HepG2 (cell line): ENCODE results near the gene ZNF292. TPM values are rescaled to one million over a fixed set of nuclear protein-coding genes. Genes with fewer than 3 reads are reported as not detected.
A peak's percentile ranks its signal among the peaks of the same experiment; 100 is the strongest.

Source experiments
- CREB1 ChIP-seq, 2 experiments: fragments of 450-650 bp in 1 of 2; IDR thresholded peaks; 2 replicates each; pipeline ENCODE4 v1.6.1; 2016 to 2017; ENCODE audit warnings: control low read depth in 1 of 2, mild to moderate bottlenecking in 1 of 2, missing compliant biosample characterization in 1 of 2, missing genetic modification characterization in 1 of 2
- E2F5 ChIP-seq: sonication (generic); formaldehyde crosslinking; conservative IDR thresholded peaks from 2 replicates; pipeline ENCODE4 v1.4.0; 2020; ENCODE audit warnings: missing genetic modification reagents
- EHMT2 ChIP-seq: fragments of 200-600 bp; sonication (generic); IDR thresholded peaks from 2 replicates; pipeline ENCODE4 v1.7.0; 2017; ENCODE audit warnings: antibody characterized with exemption, low read depth, low read length, borderline replicate concordance
- FOXA1 ChIP-seq, 2 experiments: fragments of 450-650 bp in 1 of 2; sonication (generic) in 1 of 2; formaldehyde crosslinking in 1 of 2; IDR thresholded peaks; 2 replicates each; pipeline versions ENCODE4 v1.4.0 to v1.6.1; 2016 to 2020; ENCODE audit warnings: missing genetic modification reagents in 1 of 2
- HNRNPK ChIP-seq: fragments of 200-400 bp; formaldehyde crosslinking; IDR thresholded peaks from 2 replicates; pipeline ENCODE4 v1.6.1; 2018; ENCODE audit warnings: low read length, low read depth, moderate library complexity, mild to moderate bottlenecking; ENCODE audit not compliant: poor library complexity, severe bottlenecking
- HOXA3 ChIP-seq: sonication (generic); formaldehyde crosslinking; IDR thresholded peaks from 2 replicates; pipeline ENCODE4 v1.5.0; 2020; ENCODE audit warnings: missing genetic modification reagents
- KLF12 ChIP-seq: sonication (generic); formaldehyde crosslinking; IDR thresholded peaks from 2 replicates; pipeline ENCODE4 v1.4.0; 2020; ENCODE audit warnings: missing genetic modification reagents, borderline replicate concordance
- LRRFIP1 ChIP-seq: sonication (generic); formaldehyde crosslinking; conservative IDR thresholded peaks from 2 replicates; pipeline ENCODE4 v1.4.0; 2020; ENCODE audit warnings: missing genetic modification reagents
- MAFF ChIP-seq: IDR thresholded peaks from 2 replicates; pipeline ENCODE4 v1.6.1; 2011; ENCODE audit warnings: low read depth, low read length, improper control_type of control experiment
- MZF1 ChIP-seq: sonication (generic); formaldehyde crosslinking; IDR thresholded peaks from 2 replicates; pipeline ENCODE4 v1.8.1; 2023; ENCODE audit warnings: mild to moderate bottlenecking, missing genetic modification reagents, borderline replicate concordance
- NCOR1 ChIP-seq: fragments of 200-600 bp; sonication (generic); IDR thresholded peaks from 2 replicates; pipeline ENCODE4 v1.7.0; 2017; ENCODE audit warnings: antibody characterized with exemption, low read length, borderline replicate concordance
- SKI ChIP-seq: fragments of 450-650 bp; IDR thresholded peaks from one replicate; pipeline ENCODE4 v1.6.1; 2018; ENCODE audit warnings: mild to moderate bottlenecking; ENCODE audit not compliant: partially characterized antibody
- SRSF9 ChIP-seq: fragments of 200-400 bp; formaldehyde crosslinking; IDR thresholded peaks from 2 replicates; pipeline ENCODE4 v1.6.1; 2018; ENCODE audit warnings: borderline replicate concordance, mild to moderate bottlenecking, low read depth, low read length; ENCODE audit not compliant: insufficient read depth, poor library complexity, severe bottlenecking
- TAF1 ChIP-seq: sonication (generic); formaldehyde crosslinking; IDR thresholded peaks from 2 replicates; pipeline ENCODE4 v1.4.0; 2020; ENCODE audit warnings: missing genetic modification reagents
- TBX2 ChIP-seq: sonication (generic); formaldehyde crosslinking; IDR thresholded peaks from 2 replicates; pipeline ENCODE4 v1.5.0; 2020; ENCODE audit warnings: missing genetic modification reagents, mild to moderate bottlenecking, borderline replicate concordance
- ZBTB25 ChIP-seq: IDR thresholded peaks from 2 replicates; pipeline ENCODE4 v1.6.1; 2018; ENCODE audit warnings: missing genetic modification reagents
- ZIK1 ChIP-seq: sonication (generic); formaldehyde crosslinking; IDR thresholded peaks from 2 replicates; pipeline ENCODE4 v1.5.0; 2020; ENCODE audit warnings: mild to moderate bottlenecking, low read depth, missing genetic modification reagents, borderline replicate concordance
- ZNF205 ChIP-seq: IDR thresholded peaks from 2 replicates; pipeline ENCODE4 v1.6.1; 2018; ENCODE audit warnings: missing biosample characterization, missing genetic modification reagents
- ZNF256 ChIP-seq: sonication (generic); formaldehyde crosslinking; conservative IDR thresholded peaks from 2 replicates; pipeline ENCODE4 v1.4.0; 2020; ENCODE audit warnings: missing genetic modification reagents
- ZNF33A ChIP-seq: sonication (generic); formaldehyde crosslinking; IDR thresholded peaks from 2 replicates; pipeline ENCODE4 v1.5.1; 2020; ENCODE audit warnings: missing genetic modification reagents, mild to moderate bottlenecking, moderate library complexity, borderline replicate concordance
- ZNF619 ChIP-seq: sonication (generic); formaldehyde crosslinking; IDR thresholded peaks from 2 replicates; pipeline ENCODE4 v1.4.0; 2020; ENCODE audit warnings: mild to moderate bottlenecking, missing genetic modification reagents
- ZNF660 ChIP-seq: sonication (generic); formaldehyde crosslinking; IDR thresholded peaks from 2 replicates; pipeline ENCODE4 v1.5.1; 2020; ENCODE audit warnings: mild to moderate bottlenecking, low read depth, missing genetic modification reagents, borderline replicate concordance
- ZNF878 ChIP-seq: sonication (generic); formaldehyde crosslinking; IDR thresholded peaks from 2 replicates; pipeline ENCODE4 v1.8.1; 2023; ENCODE audit warnings: mild to moderate bottlenecking, missing genetic modification reagents, moderate library complexity
- ZSCAN25 ChIP-seq: sonication (generic); formaldehyde crosslinking; IDR thresholded peaks from 2 replicates; pipeline ENCODE4 v1.8.0; 2022; ENCODE audit warnings: mild to moderate bottlenecking, missing genetic modification reagents
- polyA plus RNA-seq, 8 experiments: library from polyadenylated mRNA; depleted of rRNA in 3 of 8; stranded (reverse) in 7 of 8; unstranded in 1 of 8; fragments of >200 nt; fragmentation: Illumina TruSeq in 4 of 8; extraction: Trizol in 4 of 8; gene quantifications; 2 replicates each; pipeline versions ENCODE4 v1.2.1 to v1.2.3, GENCODE V29; 2011 to 2016; ENCODE audit warnings: low read depth in 4 of 8, missing spikeins in 1 of 8, mixed read lengths in 1 of 8; ENCODE audit not compliant: insufficient read depth in 1 of 8
- total RNA-seq, 5 experiments: library from RNA; depleted of rRNA; stranded (reverse); fragments of >200 nt; fragmentation: Illumina TruSeq; extraction: Trizol; gene quantifications; 2 replicates each; pipeline ENCODE4 v1.2.3, GENCODE V29; 2016; ENCODE audit warnings: low read depth in 1 of 5

ZNF292 gene
- total and polyA plus RNA-seq, 2 of the 13 experiments (the other 11 are each of a cell fraction or from before 2014, with no cell fraction given): 9.9 to 12.8 TPM

GRCh38 chr6:87154993-87155841, at the start of gene ZNF292 (continued):
- peak; percentile 86 for TF ChIP-seq ZBTB25
- no peak for TF ChIP-seq ZNF660 (CRISPR knock-in tag)
- TF ChIP-seq MAFF: no peak
- peak; percentile 81; the same call in 1 of the 2 replicates for TF ChIP-seq KLF12 (CRISPR knock-in tag)
- TF ChIP-seq ZIK1: peak; percentile 95; the same call in 1 of the 2 replicates
- peak; percentile 98 for TF ChIP-seq TBX2 (CRISPR knock-in tag)
- TF ChIP-seq E2F5 (CRISPR knock-in tag): no peak
- TF ChIP-seq ZSCAN25: peak; percentile 72
- peak; percentile 81; the same call in 1 of the 2 replicates for TF ChIP-seq MZF1 (CRISPR knock-in tag)
- peak; percentile 27; the same call in 1 of the 2 replicates for TF ChIP-seq ZNF33A (CRISPR knock-in tag)
- TF ChIP-seq ZNF619 (CRISPR knock-in tag): peak; percentile 97
- TF ChIP-seq SKI: no peak
- TF ChIP-seq TAF1 (CRISPR knock-in tag): peak; percentile 92
- peak; percentile 96 for TF ChIP-seq HOXA3 (CRISPR knock-in tag)
- TF ChIP-seq SRSF9: no peak
- TF ChIP-seq EHMT2: no peak
- TF ChIP-seq ZNF205 (CRISPR knock-in tag): peak; percentile 82
- TF ChIP-seq ZNF256 (CRISPR knock-in tag): peak; percentile 28; the same call in 1 of the 2 replicates
- peak; percentile 99 for TF ChIP-seq HNRNPK
- peak; percentile 67 for TF ChIP-seq CREB1 (IDR thresholded peaks at IDR 0.05)
- peak; percentile 67 for TF ChIP-seq CREB1 (CRISPR knock-in tag; IDR thresholded peaks at IDR 0.05)
- no peak for TF ChIP-seq FOXA1 (IDR thresholded peaks at IDR 0.05)
- 0 out of 2 replicates have a peak, but pooled peaks have one; percentile 2 for TF ChIP-seq FOXA1 (CRISPR knock-in tag; IDR thresholded peaks at IDR 0.05)
- TF ChIP-seq NCOR1: peak; percentile 71; the same call in 1 of the 2 replicates
- TF ChIP-seq LRRFIP1: no peak
- TF ChIP-seq ZNF878: peak; percentile 97
